HG03175 (cell line): ENCODE measurements around the gene KIAA1671.
"Not testable (repeated sequence)": the region's sequence is repeated elsewhere in the genome, so short reads cannot be mapped to it uniquely, and the experiment has no call there.

Source experiments
- ATAC-seq: cut with Tn5 transposase; IDR thresholded peaks from one replicate; pipeline ENCODE4 v1.9.1; 2021; ENCODE audit warnings: mild to moderate bottlenecking, moderate library complexity; ENCODE audit not compliant: unreplicated experiment

KIAA1671 gene

GRCh38 chr22:25161916-25162530 is 209.5 kb downstream of the KIAA1671 start:
- no peak for ATAC-seq

DNA sequence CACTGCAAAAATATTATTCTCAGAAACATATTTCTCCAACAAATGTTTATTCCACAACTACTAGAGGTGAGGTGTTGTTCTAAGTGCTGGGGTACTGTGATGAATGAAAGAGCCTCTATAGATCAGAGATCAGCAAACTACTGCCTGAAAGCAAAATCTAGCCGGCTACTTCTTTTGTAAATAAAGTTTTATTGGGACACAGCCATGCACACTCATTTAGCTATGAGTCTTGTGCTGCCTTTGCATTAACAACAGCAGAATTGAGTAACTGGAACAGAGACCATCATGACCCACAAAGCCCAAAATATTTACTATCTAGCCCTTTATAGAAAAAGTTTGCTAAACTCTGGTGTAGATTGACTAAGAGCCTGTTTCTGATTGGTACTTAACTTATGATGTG is 210.0 kb downstream of the KIAA1671 start:
- ATAC-seq: no peak

- no peak for ATAC-seq
Measured at GRCh38 chr22:25165785-25166184, 213.3 kb downstream of the KIAA1671 start.

DNA sequence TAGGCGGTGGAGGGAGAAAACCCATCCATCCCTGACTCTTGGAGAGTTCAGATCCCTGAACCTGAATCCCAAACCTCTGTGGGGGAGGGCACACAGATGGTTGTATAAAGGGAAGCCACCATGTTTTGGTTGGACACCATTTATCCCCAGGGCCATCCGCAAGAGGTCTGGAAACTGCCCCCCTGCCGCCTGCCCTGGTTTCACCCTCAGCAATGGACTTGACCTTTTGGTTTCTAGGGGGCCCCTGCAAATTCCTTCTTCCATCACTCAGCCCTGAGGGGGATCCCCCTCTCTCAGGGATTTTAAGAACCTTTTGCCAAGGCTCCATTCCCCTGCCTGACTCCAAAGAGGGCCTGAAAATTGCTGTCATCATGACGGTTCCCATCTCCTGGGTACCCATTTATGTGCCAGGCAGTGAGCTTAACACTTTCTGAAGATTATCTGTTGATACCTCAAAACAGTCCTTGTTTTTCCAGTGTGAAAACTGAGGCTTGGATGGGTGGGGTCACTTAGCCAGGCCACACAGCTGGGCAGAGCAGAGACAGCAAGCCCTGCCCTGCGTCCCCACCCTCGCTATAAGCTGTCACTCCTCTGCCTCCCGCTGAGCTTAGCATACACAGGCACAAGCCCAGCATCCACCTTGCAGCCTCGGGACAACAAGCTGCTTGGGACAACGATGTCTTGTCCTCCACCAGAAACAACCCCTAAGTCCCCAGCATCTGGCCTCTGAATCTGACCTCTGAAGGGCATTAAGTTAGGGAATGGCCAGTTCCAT is 213.9 kb downstream of the KIAA1671 start:
- no peak for ATAC-seq

DNA sequence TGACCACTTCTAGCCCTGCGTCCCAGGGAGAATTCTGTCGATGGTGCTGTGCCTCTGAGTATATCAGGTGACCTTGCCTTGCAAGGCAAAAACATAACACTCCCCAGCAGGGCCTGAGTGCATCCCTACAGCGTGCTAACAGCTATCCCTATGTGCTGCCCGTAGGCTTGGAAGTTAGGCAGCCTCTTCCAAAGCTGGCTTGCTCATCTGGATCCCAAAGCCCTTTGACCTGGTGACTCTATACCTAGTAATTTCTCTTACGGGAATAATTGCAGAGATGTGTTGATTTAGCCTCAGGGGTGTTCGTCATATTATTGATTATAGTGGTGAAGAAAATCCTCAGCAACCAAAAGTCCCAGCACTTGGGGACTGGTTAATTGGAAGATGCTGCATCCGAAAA is 214.6 kb downstream of the KIAA1671 start:
- no peak for ATAC-seq

GRCh38 chr22:25167834-25168601 is 215.5 kb downstream of the KIAA1671 start:
- ATAC-seq: no peak

DNA sequence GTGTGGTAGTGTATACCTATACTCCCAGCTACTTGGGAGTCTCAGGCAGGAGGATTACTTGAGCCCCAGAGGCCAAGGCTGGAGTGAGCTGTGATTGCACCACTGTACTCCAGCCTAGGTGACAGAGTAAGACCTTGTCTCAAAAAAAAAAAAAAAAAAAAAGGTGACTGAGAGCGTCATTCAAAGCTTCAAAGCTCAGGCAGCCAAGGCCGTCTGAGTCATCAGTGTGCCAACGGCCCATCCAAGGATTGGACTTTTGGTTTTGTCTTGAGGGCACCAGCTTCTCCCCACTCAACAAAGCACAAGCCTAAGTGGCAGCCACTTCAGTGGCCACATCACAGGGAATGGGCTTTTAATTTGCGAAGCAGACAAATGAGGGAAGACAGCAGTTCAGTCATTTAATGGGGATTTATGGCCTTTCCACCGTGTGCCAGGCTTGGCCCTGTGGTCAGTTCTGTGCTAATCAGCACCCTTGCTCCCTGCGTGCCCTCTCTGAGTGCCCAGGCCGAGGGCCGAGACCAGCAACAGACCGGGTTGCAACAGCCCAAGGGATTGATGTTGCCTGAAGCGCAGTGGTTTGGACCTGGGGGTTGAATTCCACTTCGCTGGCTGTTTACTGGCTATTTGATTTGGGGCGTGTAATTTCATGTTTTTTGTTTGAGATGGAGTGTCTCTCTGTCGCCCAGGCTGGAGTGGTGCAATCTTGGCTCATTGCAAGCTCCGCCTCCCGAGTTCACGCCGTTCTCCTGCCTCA is 216.9 kb downstream of the KIAA1671 start:
- no peak for ATAC-seq

DNA sequence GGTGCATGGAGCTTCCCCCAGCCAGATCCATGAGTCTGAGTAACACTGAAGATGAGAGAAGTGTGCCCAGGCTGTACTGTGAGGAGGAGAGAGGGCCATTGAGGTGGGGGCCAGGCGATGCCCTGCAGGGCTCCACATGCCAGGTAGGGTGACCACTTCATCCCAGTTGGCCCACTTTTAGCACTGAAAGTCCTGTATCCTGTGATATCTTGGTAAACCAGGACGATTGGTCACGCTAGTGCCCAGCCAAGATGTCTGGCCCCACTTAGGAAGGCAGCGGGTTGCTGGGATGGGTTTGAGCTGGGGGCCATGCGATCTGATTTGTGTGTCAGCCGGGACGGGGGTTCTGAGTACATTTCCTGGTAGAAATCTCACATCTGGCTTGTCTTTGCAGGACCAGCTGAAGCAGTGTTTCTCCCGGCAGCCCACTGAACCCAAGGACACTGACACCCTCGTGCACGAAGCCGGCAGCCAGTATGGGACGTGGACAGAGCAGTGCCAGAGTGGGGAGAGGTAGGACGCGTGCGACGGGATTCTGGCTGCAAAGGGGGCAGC is 218.0 kb downstream of the KIAA1671 start:
- ATAC-seq: no peak

DNA sequence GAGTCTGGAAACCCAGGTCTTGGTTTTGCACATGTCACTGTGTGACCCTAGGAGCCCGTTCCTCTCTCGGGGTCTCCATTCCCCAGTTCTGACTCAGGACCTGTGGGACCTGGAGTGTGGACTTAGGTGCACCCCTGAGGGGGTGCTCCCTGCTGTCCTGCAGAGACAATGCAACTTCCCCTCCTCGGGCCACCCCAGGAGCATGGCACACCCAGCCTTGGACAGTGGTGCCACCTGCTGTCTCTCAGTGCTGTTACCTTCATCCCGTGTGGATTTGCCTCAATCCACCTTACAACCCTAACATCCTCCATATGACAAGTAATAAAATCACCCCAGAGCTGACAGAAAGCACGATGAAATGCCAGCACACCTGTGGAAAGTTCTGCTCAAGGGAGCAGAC is 219.6 kb downstream of the KIAA1671 start:
- ATAC-seq: no peak

DNA sequence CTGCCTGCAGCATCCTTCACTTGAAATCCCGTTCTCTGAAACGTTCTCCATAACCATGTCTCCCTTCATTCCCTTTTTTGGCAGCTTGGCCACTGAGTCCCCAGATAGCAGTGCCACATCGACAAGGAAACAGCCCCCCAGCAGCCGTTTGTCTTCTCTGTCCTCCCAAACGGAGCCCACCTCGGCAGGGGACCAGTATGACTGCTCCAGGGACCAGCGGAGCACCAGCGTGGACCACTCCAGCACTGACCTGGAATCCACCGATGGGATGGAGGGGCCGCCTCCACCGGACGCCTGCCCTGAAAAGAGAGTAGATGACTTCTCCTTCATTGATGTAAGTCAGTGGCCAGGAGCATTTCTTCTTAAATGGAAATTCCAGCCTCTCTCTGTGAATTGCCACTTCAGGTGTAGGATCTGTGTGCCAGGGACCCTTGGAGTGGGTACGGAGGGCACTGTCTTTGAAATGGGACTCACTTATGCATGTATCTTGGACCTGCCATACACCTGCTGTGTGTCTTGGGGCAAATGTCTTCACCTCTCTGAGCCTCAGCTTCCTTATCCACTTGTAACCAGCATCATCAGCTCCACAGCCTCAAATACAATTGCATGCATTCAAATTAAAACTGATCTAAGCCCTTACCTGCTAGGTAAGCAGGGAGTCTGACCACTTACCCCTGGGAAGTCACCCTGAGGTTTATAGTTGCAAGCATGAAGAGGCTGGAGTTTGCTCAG is 221.8 kb downstream of the KIAA1671 start:
- no peak for ATAC-seq

DNA sequence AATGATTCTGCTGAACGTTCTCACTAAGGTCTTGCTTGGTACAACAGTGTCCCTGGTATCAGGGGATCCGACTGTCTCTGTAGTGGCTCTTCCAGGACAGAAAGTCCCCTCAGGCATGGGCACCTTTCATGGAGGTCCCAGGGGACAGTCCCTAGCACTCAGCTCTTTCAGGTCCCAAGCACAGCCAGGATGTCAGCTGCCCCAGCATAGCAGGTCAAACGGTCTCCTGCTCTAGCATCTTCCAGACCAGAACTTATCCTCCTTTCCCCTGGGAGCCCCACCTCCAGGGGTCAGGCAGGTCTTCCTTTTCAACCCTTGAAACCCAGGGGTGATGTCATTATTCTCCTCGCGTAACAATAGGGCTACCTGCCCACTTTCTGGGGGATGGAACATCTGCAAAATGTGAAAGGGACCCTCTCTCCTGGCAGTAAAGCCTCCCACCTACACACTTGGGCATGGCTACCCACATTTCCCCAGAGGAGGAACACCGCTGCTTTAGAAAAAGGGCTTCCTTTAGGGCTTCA is 222.4 kb downstream of the KIAA1671 start:
- ATAC-seq: no peak

DNA sequence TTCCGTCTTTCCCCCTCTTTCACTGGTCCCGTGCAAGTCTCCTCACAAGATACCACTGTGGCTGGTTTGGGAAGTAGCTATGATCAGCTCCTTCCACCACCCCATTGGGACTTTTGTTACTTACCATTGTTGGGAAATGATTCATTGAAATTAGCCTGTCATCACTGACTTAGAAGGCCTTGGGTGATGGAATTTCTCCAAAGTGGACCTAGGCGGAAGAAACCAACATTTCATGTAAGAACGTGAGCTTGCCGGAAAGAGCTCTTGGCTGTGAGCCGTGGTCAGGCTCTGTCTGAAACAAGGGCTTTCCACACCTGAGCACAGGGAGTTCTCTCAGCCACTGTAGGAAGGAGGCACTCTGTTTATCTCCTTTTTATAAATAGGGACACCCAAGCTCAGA is 223.7 kb downstream of the KIAA1671 start:
- ATAC-seq: no peak

- no peak for ATAC-seq
Measured at GRCh38 chr22:25176799-25177198, 224.3 kb downstream of the KIAA1671 start.

DNA sequence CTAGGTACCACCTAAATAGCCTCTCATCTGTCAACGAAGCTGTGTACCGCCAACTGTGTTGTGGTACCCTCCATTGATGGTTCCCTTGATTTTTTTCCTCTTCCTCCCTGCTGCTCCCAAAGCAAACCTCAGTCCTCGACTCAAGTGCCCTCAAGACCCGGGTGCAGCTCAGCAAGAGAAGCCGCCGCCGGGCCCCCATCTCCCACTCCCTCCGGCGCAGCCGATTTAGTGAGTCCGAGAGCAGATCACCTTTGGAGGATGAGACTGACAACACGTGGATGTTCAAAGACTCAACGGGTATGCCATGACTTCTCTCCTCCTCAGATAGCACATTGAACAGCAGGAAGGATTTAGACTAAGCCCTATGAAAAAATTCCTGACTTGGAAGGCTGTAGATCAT is 224.7 kb downstream of the KIAA1671 start:
- ATAC-seq: no peak

DNA sequence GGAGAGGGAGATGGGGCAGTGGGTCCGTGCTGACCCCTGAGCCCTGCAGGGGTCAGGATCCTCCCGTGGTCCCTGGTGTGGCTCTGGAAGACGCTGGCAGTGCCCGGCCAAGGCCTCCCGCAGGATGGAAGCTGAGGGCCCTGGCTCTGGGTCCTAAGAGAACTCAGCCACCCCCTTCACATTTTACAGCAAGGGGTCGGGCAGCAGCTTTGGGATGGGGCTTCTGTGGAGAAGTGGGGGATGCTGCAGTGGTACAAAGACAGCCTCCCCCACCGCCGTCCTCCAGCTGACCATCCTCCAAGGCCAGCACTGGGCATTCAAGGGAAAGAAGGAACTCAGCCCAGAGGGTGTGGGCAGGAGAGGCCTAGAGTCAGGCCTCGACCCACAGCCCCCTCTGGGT is 225.4 kb downstream of the KIAA1671 start:
- no peak for ATAC-seq

DNA sequence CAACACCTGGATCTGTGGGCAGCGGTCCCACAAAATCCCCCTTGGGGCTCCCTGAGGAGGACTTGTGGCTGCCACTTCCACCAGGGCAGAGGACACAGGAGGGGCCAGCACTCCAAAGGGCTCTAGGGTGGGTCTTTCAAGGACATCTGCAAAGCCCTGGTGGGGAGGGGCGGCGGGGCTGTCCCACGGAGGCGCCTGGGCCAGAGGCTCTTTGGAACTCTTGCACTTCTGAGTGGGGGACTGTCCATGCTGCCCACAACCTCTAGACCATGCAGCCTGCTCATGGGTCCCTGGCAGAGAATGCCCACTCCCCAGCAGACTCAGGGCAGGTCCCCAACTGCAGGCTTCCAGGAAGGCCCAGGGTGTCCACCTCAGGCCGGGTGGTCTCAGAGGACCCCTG is 225.8 kb downstream of the KIAA1671 start:
- not testable (repeated sequence) for ATAC-seq

- ATAC-seq: not testable (repeated sequence)
Measured at GRCh38 chr22:25178869-25179631, 226.5 kb downstream of the KIAA1671 start.

DNA sequence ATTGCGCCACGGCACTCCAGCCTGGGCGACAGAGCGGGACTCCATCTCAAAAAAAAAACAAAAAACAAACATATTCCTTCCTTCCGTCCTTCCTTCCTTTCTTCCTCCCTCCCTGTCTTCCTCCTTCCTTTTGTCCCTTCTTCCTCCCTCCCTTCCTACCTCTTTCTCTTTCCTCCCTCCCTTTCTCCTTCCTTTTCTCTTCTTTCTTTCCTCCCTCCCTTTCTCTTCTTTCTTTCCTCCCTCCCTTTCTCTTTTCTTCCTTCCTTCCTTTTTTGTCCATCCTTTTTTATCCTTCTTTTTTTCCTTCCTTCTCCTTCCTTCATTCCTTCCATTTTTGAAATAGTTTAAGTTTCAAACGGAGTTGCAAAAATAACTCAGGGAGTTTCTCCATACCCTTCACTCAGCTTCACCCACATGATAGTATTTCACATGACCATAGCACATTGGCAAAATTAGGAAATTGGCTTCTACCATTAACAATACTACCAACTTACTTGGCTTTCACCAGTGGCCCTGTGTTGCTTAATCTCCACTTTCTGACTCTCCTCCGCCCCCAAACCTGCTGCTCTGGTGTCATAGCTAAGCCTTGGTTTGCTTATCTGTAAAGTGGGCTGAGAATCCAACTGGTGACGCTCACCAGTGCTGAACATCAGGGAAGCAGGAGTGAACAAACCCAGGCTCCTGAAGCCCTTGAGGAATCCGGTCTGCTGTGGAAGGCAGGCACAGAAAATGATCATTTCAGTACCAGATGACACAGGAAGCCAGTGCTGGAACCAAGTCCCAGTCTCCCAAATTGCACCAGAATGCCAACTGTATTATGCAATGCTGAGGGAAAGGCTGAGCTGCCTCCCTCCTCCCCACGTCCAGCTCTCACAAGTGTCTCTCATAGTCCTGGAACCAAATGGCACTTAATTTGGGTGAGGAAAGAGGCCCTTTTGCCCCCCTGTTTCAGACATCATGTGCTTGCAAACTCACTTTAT is 229.9 kb downstream of the KIAA1671 start:
- no peak for ATAC-seq
